HepG2 (cell line): ENCODE data around the gene MAP2K7. TPM values are rescaled to one million over a fixed set of nuclear protein-coding genes. Genes with fewer than 3 reads are reported as not detected.

Experiments
- BCL6 ChIP-seq: IDR thresholded peaks from 2 replicates; pipeline ENCODE4 v1.6.1; 2016; ENCODE audit warnings: missing genetic modification reagents, missing compliant biosample characterization
- BORCS8-MEF2B ChIP-seq: sonication (generic); formaldehyde crosslinking; IDR thresholded peaks from 2 replicates; pipeline ENCODE4 v1.8.0; 2022; ENCODE audit warnings: mild to moderate bottlenecking, missing genetic modification reagents
- FOXA3 ChIP-seq: IDR thresholded peaks from 2 replicates; pipeline ENCODE4 v1.6.1; 2016; ENCODE audit warnings: missing genetic modification reagents, missing compliant biosample characterization
- HNRNPLL ChIP-seq: fragments of 200-400 bp; formaldehyde crosslinking; IDR thresholded peaks from 2 replicates; pipeline ENCODE4 v1.6.1; 2017; ENCODE audit warnings: mild to moderate bottlenecking, low read depth, low read length; ENCODE audit not compliant: poor library complexity, severe bottlenecking
- NFKB2 ChIP-seq: sonication (generic); formaldehyde crosslinking; IDR thresholded peaks from 2 replicates; pipeline ENCODE4 v1.4.0; 2020; ENCODE audit warnings: missing genetic modification reagents, borderline replicate concordance
- NKX3-1 ChIP-seq: sonication (generic); formaldehyde crosslinking; IDR thresholded peaks from 2 replicates; pipeline ENCODE4 v1.5.0; 2020; ENCODE audit warnings: missing genetic modification reagents
- NR2F6 ChIP-seq, 2 experiments: IDR thresholded peaks; 2 replicates each; pipeline ENCODE4 v1.6.1; 2016; ENCODE audit warnings: antibody characterized with exemption in 1 of 2, mild to moderate bottlenecking in 1 of 2
- PHF5A ChIP-seq: IDR thresholded peaks from one replicate; pipeline ENCODE4 v1.6.1; 2018; ENCODE audit warnings: low read depth, missing genetic modification reagents; ENCODE audit not compliant: unreplicated experiment
- RXRB ChIP-seq: IDR thresholded peaks from 2 replicates; pipeline ENCODE4 v1.6.1; 2016; ENCODE audit warnings: borderline replicate concordance, missing genetic modification reagents, missing compliant biosample characterization
- SIN3A ChIP-seq: IDR thresholded peaks from 2 replicates; pipeline ENCODE4 v1.6.1; 2011; ENCODE audit warnings: low read depth, mild to moderate bottlenecking, control low read depth, low read length, borderline replicate concordance
- SNRNP70 ChIP-seq: fragments of 200-400 bp; formaldehyde crosslinking; IDR thresholded peaks from 2 replicates; pipeline ENCODE4 v1.6.1; 2017; ENCODE audit warnings: mild to moderate bottlenecking, low read depth, low read length, moderate library complexity
- TOPORS ChIP-seq: sonication (generic); formaldehyde crosslinking; IDR thresholded peaks from 2 replicates; pipeline ENCODE4 v1.8.0; 2023; ENCODE audit warnings: mild to moderate bottlenecking, missing genetic modification reagents
- ZFP41 ChIP-seq: sonication (generic); formaldehyde crosslinking; IDR thresholded peaks from 2 replicates; pipeline ENCODE4 v1.4.0; 2020; ENCODE audit warnings: mild to moderate bottlenecking, missing genetic modification reagents, borderline replicate concordance
- ZNF12 ChIP-seq: sonication (generic); formaldehyde crosslinking; IDR thresholded peaks from 2 replicates; pipeline ENCODE4 v1.5.0; 2020; ENCODE audit warnings: missing genetic modification reagents
- ZNF329 ChIP-seq: sonication (generic); formaldehyde crosslinking; IDR thresholded peaks from 2 replicates; pipeline ENCODE4 v1.9.0; 2021; ENCODE audit warnings: low read depth, mild to moderate bottlenecking, missing genetic modification reagents
- ZNF761 ChIP-seq: sonication (generic); formaldehyde crosslinking; conservative IDR thresholded peaks from 2 replicates; pipeline ENCODE4 v1.4.0; 2020; ENCODE audit warnings: mild to moderate bottlenecking, missing genetic modification reagents
- ZNF790 ChIP-seq: sonication (generic); formaldehyde crosslinking; IDR thresholded peaks from 2 replicates; pipeline ENCODE4 v1.8.0; 2022; ENCODE audit warnings: missing genetic modification reagents, mild to moderate bottlenecking, borderline replicate concordance
- polyA plus RNA-seq, 8 experiments: library from polyadenylated mRNA; depleted of rRNA in 3 of 8; stranded (reverse) in 7 of 8; unstranded in 1 of 8; fragments of >200 nt; fragmentation: Illumina TruSeq in 4 of 8; extraction: Trizol in 4 of 8; gene quantifications; 2 replicates each; pipeline versions ENCODE4 v1.2.1 to v1.2.3, GENCODE V29; 2011 to 2016; ENCODE audit warnings: low read depth in 4 of 8, missing spikeins in 1 of 8, mixed read lengths in 1 of 8; ENCODE audit not compliant: insufficient read depth in 1 of 8
- total RNA-seq, 5 experiments: library from RNA; depleted of rRNA; stranded (reverse); fragments of >200 nt; fragmentation: Illumina TruSeq; extraction: Trizol; gene quantifications; 2 replicates each; pipeline ENCODE4 v1.2.3, GENCODE V29; 2016; ENCODE audit warnings: low read depth in 1 of 5
- TF ChIP-seq, protein P1 (sequence below): sonication (generic); formaldehyde crosslinking; IDR thresholded peaks from 2 replicates; pipeline ENCODE4 v1.4.0; 2020; ENCODE audit warnings: missing genetic modification reagents
- TF ChIP-seq, protein P2 (sequence below): sonication (generic); formaldehyde crosslinking; IDR thresholded peaks from 2 replicates; pipeline ENCODE4 v1.4.0; 2020; ENCODE audit warnings: missing genetic modification reagents
- TF ChIP-seq, protein P3 (sequence below): IDR thresholded peaks from 2 replicates; pipeline ENCODE4 v1.6.1; 2016; ENCODE audit warnings: missing compliant biosample characterization, missing genetic modification reagents, borderline replicate concordance
- TF ChIP-seq, protein P4 (sequence below): sonication (generic); formaldehyde crosslinking; IDR thresholded peaks from 2 replicates; pipeline ENCODE4 v1.8.0; 2022; ENCODE audit warnings: mild to moderate bottlenecking, missing genetic modification reagents; ENCODE audit not compliant: insufficient replicate concordance

The MAP2K7 gene
- total and polyA plus RNA-seq, 2 of the 13 experiments (the other 11 are each of a cell fraction or from before 2014, with no cell fraction given) = 9.0 to 10.8 TPM

DNA sequence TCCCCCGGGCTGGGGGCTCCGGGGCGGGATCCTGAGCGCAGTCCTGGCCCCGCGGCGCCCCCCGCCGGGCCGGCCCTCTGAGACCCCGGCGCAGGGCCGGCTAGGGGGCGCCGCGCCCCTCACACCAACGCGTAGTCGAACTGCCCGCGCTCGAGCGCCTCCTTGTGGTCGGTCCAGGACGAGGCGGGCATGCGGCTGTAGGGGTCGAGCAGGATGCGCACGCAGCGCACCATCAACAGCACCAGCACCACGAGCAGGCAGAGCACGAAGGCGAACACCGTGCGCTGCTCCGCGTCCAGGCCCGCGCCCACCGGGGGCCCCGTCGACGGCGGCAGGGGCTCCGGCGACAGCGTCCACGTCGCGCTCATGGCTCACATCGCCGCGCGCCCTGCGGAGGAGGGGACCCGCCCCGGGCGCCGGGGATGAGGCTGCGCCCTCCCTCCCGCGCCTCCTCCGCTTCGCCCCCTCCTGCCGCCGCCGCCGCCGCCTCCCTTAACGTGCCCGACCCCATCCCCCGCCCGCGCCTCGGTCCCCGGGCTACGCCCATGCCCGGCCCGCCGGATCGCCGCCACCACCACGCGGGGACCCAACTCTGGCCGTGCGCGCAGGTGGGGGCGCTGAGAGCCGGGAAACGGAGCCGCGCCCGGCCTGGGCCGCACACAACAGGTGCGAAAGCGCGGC lies 21.6 kb downstream of the MAP2K7 start (continued):
- TF ChIP-seq, protein P1, sequence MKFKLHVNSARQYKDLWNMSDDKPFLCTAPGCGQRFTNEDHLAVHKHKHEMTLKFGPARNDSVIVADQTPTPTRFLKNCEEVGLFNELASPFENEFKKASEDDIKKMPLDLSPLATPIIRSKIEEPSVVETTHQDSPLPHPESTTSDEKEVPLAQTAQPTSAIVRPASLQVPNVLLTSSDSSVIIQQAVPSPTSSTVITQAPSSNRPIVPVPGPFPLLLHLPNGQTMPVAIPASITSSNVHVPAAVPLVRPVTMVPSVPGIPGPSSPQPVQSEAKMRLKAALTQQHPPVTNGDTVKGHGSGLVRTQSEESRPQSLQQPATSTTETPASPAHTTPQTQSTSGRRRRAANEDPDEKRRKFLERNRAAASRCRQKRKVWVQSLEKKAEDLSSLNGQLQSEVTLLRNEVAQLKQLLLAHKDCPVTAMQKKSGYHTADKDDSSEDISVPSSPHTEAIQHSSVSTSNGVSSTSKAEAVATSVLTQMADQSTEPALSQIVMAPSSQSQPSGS (CRISPR knock-in tag) = 0 out of 2 replicates have a peak, but pooled peaks have one; percentile 42
- peak; percentile 48; the same call in 1 of the 2 replicates for TF ChIP-seq RXRB (CRISPR knock-in tag)
- peak; percentile 54; the same call in 1 of the 2 replicates for TF ChIP-seq ZNF761 (CRISPR knock-in tag)
- TF ChIP-seq BCL6 (CRISPR knock-in tag) = 0 out of 2 replicates have a peak, but pooled peaks have one; percentile 42
- TF ChIP-seq ZNF790 (CRISPR knock-in tag) = peak; percentile 50; the same call in 1 of the 2 replicates
- peak; percentile 83 for TF ChIP-seq HNRNPLL
- no peak for TF ChIP-seq SNRNP70
- peak; percentile 29; the same call in 1 of the 2 replicates for TF ChIP-seq FOXA3 (CRISPR knock-in tag)
- TF ChIP-seq, protein P2, sequence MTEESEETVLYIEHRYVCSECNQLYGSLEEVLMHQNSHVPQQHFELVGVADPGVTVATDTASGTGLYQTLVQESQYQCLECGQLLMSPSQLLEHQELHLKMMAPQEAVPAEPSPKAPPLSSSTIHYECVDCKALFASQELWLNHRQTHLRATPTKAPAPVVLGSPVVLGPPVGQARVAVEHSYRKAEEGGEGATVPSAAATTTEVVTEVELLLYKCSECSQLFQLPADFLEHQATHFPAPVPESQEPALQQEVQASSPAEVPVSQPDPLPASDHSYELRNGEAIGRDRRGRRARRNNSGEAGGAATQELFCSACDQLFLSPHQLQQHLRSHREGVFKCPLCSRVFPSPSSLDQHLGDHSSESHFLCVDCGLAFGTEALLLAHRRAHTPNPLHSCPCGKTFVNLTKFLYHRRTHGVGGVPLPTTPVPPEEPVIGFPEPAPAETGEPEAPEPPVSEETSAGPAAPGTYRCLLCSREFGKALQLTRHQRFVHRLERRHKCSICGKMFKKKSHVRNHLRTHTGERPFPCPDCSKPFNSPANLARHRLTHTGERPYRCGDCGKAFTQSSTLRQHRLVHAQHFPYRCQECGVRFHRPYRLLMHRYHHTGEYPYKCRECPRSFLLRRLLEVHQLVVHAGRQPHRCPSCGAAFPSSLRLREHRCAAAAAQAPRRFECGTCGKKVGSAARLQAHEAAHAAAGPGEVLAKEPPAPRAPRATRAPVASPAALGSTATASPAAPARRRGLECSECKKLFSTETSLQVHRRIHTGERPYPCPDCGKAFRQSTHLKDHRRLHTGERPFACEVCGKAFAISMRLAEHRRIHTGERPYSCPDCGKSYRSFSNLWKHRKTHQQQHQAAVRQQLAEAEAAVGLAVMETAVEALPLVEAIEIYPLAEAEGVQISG = peak; percentile 77
- TF ChIP-seq, protein P3, sequence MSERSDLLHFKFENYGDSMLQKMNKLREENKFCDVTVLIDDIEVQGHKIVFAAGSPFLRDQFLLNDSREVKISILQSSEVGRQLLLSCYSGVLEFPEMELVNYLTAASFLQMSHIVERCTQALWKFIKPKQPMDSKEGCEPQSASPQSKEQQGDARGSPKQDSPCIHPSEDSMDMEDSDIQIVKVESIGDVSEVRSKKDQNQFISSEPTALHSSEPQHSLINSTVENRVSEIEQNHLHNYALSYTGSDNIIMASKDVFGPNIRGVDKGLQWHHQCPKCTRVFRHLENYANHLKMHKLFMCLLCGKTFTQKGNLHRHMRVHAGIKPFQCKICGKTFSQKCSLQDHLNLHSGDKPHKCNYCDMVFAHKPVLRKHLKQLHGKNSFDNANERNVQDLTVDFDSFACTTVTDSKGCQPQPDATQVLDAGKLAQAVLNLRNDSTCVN (CRISPR knock-in tag) = no peak
- TF ChIP-seq PHF5A (CRISPR knock-in tag) = no peak
- no peak for TF ChIP-seq SIN3A
- peak; percentile 50; the same call in 1 of the 2 replicates for TF ChIP-seq TOPORS (CRISPR knock-in tag)
- peak; percentile 94 for TF ChIP-seq NFKB2 (CRISPR knock-in tag)
- no peak for TF ChIP-seq NR2F6 (IDR thresholded peaks at IDR 0.05)
- peak; percentile 74 for TF ChIP-seq NR2F6 (CRISPR knock-in tag; IDR thresholded peaks at IDR 0.05)
- 0 out of 2 replicates have a peak, but pooled peaks have one; percentile 24 for TF ChIP-seq ZNF12 (CRISPR knock-in tag)
- TF ChIP-seq, protein P4, sequence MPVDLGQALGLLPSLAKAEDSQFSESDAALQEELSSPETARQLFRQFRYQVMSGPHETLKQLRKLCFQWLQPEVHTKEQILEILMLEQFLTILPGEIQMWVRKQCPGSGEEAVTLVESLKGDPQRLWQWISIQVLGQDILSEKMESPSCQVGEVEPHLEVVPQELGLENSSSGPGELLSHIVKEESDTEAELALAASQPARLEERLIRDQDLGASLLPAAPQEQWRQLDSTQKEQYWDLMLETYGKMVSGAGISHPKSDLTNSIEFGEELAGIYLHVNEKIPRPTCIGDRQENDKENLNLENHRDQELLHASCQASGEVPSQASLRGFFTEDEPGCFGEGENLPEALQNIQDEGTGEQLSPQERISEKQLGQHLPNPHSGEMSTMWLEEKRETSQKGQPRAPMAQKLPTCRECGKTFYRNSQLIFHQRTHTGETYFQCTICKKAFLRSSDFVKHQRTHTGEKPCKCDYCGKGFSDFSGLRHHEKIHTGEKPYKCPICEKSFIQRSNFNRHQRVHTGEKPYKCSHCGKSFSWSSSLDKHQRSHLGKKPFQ (CRISPR knock-in tag) = no peak
- peak; percentile 62; the same call in 1 of the 2 replicates for TF ChIP-seq ZNF329 (CRISPR knock-in tag)
- peak; percentile 82; the same call in 1 of the 2 replicates for TF ChIP-seq BORCS8-MEF2B (CRISPR knock-in tag)
- peak; percentile 88; the same call in 1 of the 2 replicates for TF ChIP-seq ZFP41 (CRISPR knock-in tag)
- TF ChIP-seq NKX3-1 (CRISPR knock-in tag) = peak; percentile 82
